ENCODE measurements around the gene ELK3.

Gene ELK3

GRCh38 chr12:96166765-96167164 is 27.4 kb upstream of the ELK3 start (continued):
- TF ChIP-seq PATZ1 (CRISPR knock-in tag; IDR thresholded peaks at IDR 0.05; ENCODE audit: borderline replicate concordance) (no peak), TSHZ2 (CRISPR knock-in tag; IDR thresholded peaks at IDR 0.05) (no peak), RARB (CRISPR knock-in tag; IDR thresholded peaks at IDR 0.05) (no peak), ZNF565 (CRISPR knock-in tag; conservative IDR thresholded peaks at IDR 0.05; ENCODE audit: low read depth) (no peak), ZNF8 (CRISPR knock-in tag; IDR thresholded peaks at IDR 0.05) (no peak), BACH2 (CRISPR knock-in tag; IDR thresholded peaks at IDR 0.05; ENCODE audit: borderline replicate concordance) (no peak), TOX (CRISPR knock-in tag; IDR thresholded peaks at IDR 0.05; ENCODE audit: borderline replicate concordance) (no peak)

- no peak for TF ChIP-seq CSRNP3 (CRISPR knock-in tag; IDR thresholded peaks at IDR 0.05)
- no peak for TF ChIP-seq POU6F1 (CRISPR knock-in tag; IDR thresholded peaks at IDR 0.05; ENCODE audit: borderline replicate concordance, low read depth)
- TF ChIP-seq BACH2 (CRISPR knock-in tag; IDR thresholded peaks at IDR 0.05; ENCODE audit: borderline replicate concordance): no peak
- no peak for TF ChIP-seq ARNTL (CRISPR knock-in tag; IDR thresholded peaks at IDR 0.05; ENCODE audit: borderline replicate concordance, low read depth)
- no peak for TF ChIP-seq ESRRG (CRISPR knock-in tag; IDR thresholded peaks at IDR 0.05)
- TF ChIP-seq CSDC2 (CRISPR knock-in tag; IDR thresholded peaks at IDR 0.05): no peak
- TF ChIP-seq ZNF8 (CRISPR knock-in tag; IDR thresholded peaks at IDR 0.05): no peak
- TF ChIP-seq ZFP30 (CRISPR knock-in tag; IDR thresholded peaks at IDR 0.05): no peak
- TF ChIP-seq PATZ1 (CRISPR knock-in tag; IDR thresholded peaks at IDR 0.05; ENCODE audit: borderline replicate concordance): no peak
- TF ChIP-seq RARB (CRISPR knock-in tag; IDR thresholded peaks at IDR 0.05): no peak
- TF ChIP-seq CREB5 (CRISPR knock-in tag; IDR thresholded peaks at IDR 0.05; ENCODE audit: low read depth): no peak
- TF ChIP-seq ISL1 (CRISPR knock-in tag; IDR thresholded peaks at IDR 0.05): no peak
- TF ChIP-seq GLIS3 (CRISPR knock-in tag; IDR thresholded peaks at IDR 0.05): no peak
- no peak for TF ChIP-seq OSR1 (CRISPR knock-in tag; IDR thresholded peaks at IDR 0.05)
- no peak for TF ChIP-seq ZC3H10 (CRISPR knock-in tag; IDR thresholded peaks at IDR 0.05)
- TF ChIP-seq SNAI2 (CRISPR knock-in tag; IDR thresholded peaks at IDR 0.05): no peak
- TF ChIP-seq TSHZ2 (CRISPR knock-in tag; IDR thresholded peaks at IDR 0.05): no peak
- TF ChIP-seq TCF4 (CRISPR knock-in tag; IDR thresholded peaks at IDR 0.05; ENCODE audit: borderline replicate concordance): no peak
- no peak for TF ChIP-seq ZFP3 (CRISPR knock-in tag; IDR thresholded peaks at IDR 0.05)
- TF ChIP-seq ZNF565 (CRISPR knock-in tag; conservative IDR thresholded peaks at IDR 0.05; ENCODE audit: low read depth): no peak
- ATAC-seq: no peak
Measured at GRCh38 chr12:96167492-96167891, 26.7 kb upstream of the ELK3 start.
